ENCODE data around the gene TIMM29. TPM values are rescaled to one million over a fixed set of nuclear protein-coding genes. Genes with fewer than 3 reads are reported as not detected.

The TIMM29 gene
- total RNA-seq, 2 donors from 2014 or later: 16.5 to 22.0 TPM

GRCh38 chr19:10961073-10961860, 32.7 kb downstream of the TIMM29 start:
- H3K4me1 ChIP-seq: peaks cover 0 to 29% of the 10 kb centered on the region in 2 donors
- no peaks in the 10 kb centered on the region for H3K9me3 ChIP-seq
- TF ChIP-seq, protein P1, sequence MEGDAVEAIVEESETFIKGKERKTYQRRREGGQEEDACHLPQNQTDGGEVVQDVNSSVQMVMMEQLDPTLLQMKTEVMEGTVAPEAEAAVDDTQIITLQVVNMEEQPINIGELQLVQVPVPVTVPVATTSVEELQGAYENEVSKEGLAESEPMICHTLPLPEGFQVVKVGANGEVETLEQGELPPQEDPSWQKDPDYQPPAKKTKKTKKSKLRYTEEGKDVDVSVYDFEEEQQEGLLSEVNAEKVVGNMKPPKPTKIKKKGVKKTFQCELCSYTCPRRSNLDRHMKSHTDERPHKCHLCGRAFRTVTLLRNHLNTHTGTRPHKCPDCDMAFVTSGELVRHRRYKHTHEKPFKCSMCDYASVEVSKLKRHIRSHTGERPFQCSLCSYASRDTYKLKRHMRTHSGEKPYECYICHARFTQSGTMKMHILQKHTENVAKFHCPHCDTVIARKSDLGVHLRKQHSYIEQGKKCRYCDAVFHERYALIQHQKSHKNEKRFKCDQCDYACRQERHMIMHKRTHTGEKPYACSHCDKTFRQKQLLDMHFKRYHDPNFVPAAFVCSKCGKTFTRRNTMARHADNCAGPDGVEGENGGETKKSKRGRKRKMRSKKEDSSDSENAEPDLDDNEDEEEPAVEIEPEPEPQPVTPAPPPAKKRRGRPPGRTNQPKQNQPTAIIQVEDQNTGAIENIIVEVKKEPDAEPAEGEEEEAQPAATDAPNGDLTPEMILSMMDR (IDR thresholded peaks at IDR 0.05): no peak
- H3K27ac ChIP-seq: peak overlapping the region; percentile 88
- no peaks in the 10 kb centered on the region for H3K36me3 ChIP-seq
- no peaks in the 10 kb centered on the region for H3K27me3 ChIP-seq
- DNase-seq (ENCODE audit: low spot score): no peak
- peak overlapping the region; percentile 78 to 92 for H3K4me3 ChIP-seq

DNA sequence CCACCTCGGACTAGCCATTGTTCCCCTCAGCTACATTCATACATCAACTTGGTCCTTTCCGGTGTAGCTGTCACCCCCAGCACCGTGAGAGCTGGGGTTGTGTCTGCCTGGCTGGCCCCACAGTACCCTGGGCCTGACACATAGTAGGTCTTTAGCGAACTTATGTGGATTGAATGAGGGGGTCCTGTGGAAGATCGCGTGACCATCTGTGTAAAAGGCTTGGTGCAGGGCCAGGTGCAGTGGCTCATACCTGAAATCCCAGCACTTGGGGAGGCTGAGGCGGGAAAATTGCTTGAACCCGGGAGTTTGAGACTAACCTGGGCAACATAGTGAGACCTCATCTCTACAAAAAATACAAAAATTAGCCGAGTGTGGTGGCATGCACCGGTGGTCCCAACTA, 34.3 kb downstream of the TIMM29 start:
- H3K9me3 ChIP-seq: no peaks in the 10 kb centered on the region
- no peaks in the 10 kb centered on the region for H3K36me3 ChIP-seq
- peaks cover 0 to 29% of the 10 kb centered on the region in 2 donors for H3K4me1 ChIP-seq
- DNase-seq (ENCODE audit: low spot score): no peak
- TF ChIP-seq, protein P1 (IDR thresholded peaks at IDR 0.05): no peak
- no peak overlapping the region for H3K27ac ChIP-seq
- no peak overlapping the region for H3K4me3 ChIP-seq
- no peaks in the 10 kb centered on the region for H3K27me3 ChIP-seq

- Histone ChIP-seq H3K36me3 (no peaks in the 10 kb centered on the region), H3K27me3 (no peaks in the 10 kb centered on the region), H3K9me3 (no peaks in the 10 kb centered on the region), H3K27ac (no peak overlapping the region), H3K4me3 (no peak overlapping the region), H3K4me1 (peaks cover 0 to 38% of the 10 kb centered on the region in 2 donors)
- TF ChIP-seq, protein P1 (IDR thresholded peaks at IDR 0.05): no peak
- no peak for DNase-seq (ENCODE audit: low spot score)
These were observed 35.3 kb downstream of the TIMM29 start for GRCh38 chr19:10963865-10964264.

- TF ChIP-seq, protein P1 (IDR thresholded peaks at IDR 0.05): no peak
- H3K4me1 ChIP-seq: peaks cover 0 to 39% of the 10 kb centered on the region in 2 donors
- no peak for DNase-seq (ENCODE audit: low spot score)
- no peaks in the 10 kb centered on the region for H3K9me3 ChIP-seq
- no peak overlapping the region for H3K27ac ChIP-seq
- H3K36me3 ChIP-seq: no peaks in the 10 kb centered on the region
- no peaks in the 10 kb centered on the region for H3K27me3 ChIP-seq
- no peak overlapping the region for H3K4me3 ChIP-seq
These were observed 36.3 kb downstream of the TIMM29 start for GRCh38 chr19:10964903-10965302.

DNA sequence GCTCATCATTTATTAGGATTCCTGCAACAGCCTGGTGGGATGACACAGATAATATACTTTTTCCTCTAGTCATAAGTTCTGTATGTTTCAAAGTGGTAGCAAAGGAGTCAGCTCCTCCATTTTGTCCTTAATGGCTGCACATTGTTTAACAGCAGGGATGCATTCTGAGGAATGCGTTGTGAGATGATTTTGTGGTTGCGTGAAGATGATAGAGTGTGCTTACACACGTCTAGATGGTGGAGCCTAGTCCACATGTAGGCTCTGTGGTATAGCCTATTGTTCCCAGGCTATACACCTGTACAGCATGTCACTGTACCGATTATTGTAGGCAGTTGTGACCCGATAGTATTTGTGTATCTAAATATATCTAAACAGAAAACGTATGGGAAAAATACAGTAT, 36.8 kb downstream of the TIMM29 start:
- no peaks in the 10 kb centered on the region for H3K36me3 ChIP-seq
- TF ChIP-seq, protein P1 (IDR thresholded peaks at IDR 0.05): no peak
- H3K27ac ChIP-seq: no peak overlapping the region
- H3K9me3 ChIP-seq: no peaks in the 10 kb centered on the region
- DNase-seq (ENCODE audit: low spot score): no peak
- H3K27me3 ChIP-seq: no peaks in the 10 kb centered on the region
- H3K4me3 ChIP-seq: no peak overlapping the region
- peaks cover 0 to 34% of the 10 kb centered on the region in 2 donors for H3K4me1 ChIP-seq

All from right atrium auricular region (tissue), 2 donors.